ENCODE data around the gene RERE.

DNA sequence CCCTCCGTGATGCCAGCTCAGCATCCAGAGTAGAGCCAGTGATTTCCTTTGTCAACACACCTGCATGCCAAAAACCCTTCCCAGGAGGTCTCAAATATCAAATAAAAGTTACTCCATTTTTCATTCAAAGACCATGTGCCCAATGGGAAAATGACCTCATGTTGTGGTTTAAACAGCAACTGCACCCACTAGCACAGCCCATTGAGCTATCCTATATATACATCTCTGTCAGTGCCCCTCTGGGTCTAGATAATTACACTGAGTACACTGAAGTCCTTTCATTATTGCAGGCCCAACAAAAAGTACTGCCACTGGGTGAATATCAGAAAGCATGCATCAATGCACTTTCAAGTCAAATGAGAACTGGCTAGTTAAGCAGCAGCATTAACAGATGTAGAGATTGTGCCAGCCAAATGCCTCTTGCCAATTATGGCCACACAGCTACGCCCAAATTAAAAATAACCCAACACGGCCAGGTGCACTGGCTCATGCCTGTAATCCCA, 381.8 kb downstream of the RERE start:
- TF ChIP-seq POLR2AphosphoS5 (IDR thresholded peaks at IDR 0.05; ENCODE audit: low read depth, low read length) (no peak), POLR2A (IDR thresholded peaks at IDR 0.05; ENCODE audit: low read depth, low read length) (no peak), TAF1 (IDR thresholded peaks at IDR 0.05; ENCODE audit: borderline replicate concordance, low read depth, low read length) (no peak)
